ENCODE data around the gene PRSS8.
"Not testable (repeated sequence)": the region's sequence is repeated elsewhere in the genome, so short reads cannot be mapped to it uniquely, and the experiment has no call there.

The PRSS8 gene

DNA sequence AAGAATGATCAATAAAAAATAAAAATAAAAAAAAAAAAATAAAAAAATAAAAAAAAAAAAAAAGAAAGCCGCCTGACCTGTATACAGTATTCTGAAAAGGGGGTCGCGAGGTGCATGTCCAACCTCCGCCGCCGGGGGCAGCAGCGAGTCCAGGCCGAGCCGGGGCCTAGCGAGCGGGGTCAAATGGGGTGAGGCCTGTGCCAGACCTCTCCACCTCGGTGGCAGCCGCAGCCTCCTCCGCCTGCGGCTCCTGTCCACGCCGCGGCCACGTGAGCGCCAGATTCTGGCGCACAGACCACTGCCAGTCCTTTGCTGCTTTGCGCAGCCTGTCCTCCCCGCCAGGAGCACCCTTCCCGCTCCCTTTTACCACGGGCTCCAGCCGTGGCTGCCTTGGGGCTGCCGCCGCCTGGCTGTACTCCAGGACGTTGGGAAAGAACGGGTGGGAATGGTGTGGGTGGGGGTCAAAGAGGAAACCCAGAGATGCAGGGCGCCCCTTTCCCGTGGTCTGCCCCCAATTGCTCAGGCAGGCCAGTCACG lies 29.8 kb downstream of the PRSS8 start:
- DNase-seq: peak; percentile 56

DNA sequence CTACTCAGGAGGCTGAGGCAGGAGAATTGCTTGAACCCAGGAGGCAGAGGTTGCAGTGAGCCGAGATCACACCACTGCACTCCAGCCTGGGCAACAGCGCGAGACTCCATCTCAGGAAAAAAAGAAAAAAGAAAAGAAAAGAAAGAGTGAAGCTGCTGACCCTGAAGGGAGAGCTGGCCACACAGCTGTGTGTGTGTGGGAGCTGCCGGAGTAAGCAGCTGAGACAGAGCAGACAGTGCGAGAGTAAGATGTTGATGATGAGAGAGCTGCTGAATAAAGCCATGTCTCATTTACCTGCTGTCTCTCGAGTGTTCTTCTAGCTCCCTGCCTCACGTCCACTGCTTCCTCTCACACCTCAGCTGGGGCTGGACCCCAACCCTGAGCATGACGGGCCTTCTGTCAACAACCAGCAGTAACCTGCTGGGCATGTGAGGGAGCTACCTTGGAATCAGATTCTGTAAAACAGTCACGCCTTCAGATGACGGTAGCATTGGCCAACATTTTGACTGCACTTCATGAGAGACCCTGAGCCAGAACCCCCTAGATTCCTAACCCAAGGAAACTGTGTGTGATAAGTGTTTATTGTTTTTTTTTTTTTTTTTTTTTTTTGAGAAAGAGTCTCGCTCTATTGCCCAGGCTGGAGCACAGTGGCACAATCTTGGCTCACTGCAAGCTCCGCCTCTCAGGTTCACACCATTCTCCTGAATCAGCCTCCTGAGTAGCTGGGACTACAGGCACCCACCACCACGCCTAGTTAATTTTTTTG lies 34.5 kb downstream of the PRSS8 start:
- DNase-seq: not testable (repeated sequence)

DNA sequence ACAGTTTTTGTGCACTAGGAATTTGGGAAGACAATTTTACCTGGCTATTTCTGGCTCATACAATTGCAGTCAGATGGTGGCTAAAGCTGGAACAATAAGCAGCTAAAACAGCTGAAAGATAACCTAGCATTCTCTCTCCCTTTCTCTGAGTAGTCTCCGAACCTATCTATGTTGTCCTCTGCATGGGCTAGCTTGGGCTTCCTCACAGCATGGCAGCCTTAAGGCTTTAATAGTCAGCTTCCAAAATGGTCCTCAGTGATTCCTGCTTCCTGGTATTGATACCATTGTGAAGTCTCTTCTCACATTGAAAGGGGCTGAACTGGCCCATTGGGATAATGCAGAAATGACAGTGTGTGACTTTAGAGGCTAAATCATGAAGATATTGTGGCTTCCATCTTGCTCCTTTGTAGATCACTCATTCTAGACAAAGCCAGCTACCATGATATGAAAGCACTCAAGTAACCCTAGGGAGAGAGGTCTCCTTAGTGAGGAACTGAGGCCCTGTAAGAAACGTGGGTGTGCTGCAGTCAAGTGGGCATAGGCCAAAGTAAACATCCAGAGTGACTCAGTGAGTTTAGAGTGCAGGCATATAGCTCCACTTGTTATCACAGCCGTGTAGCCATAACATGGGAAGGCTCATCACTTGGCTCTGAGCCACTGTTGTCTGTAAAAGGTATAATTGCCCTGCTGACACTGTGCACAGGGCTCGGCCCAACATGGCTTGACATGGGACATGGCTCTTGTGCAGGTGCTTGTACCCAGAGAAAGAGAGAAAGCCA lies 35.5 kb downstream of the PRSS8 start:
- no peak for DNase-seq

DNA sequence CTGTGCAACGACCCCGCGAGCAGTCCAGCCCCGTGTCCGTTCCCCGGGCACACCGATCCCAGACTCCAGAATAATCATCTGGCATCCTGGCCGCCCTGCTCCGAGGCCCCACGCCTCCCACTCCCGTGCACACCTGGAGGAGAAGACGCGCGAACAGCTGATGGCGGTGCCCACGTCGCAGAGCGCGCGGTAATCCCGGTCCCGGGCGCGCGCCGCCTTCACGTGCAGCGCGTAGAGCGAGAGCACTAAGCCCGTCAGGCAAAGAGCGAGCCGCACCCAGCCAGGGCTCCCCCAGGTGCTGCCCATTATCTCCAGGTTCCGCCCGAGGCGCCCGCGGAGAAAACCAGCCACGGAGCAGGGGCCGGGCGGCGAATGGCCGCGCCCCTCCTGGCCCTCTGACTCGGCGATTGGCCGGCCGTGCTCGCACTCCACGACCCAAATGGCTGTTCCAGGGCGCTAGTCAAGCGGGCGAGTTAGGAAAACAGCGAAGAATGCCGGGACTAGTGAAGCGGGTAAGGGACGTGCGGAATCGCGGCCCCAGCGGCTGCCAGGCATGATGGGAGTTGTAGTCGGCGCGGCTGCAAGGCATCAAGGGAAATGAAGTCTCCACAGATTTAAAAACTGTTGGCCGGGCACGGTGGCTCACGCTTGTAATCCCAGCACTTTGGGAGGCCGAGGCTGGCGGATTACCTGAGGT lies 41.0 kb downstream of the PRSS8 start, which contains the start of gene VKORC1:
VKORC1 (minus strand) TSS at position 374 of the 697 bp plus-strand sequence; CDS start at position 306, 68 bp downstream.
- DNase-seq: peak; percentile 87

DNA sequence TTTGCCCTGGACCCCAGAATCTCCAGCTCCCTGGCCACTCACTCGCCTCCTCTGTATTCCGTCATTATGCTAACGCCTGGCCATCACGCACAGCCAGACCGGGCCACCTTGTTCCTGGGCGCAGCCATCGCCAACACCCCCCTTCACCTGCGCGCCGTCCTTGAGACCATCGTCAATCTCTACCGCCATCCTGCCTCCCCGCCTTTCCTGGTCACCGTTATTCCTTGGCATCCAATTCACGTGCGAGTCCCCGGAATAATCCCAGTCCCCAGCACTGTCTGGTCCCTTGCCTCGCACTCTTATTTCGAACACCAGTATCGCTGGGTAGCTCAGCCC lies 41.5 kb downstream of the PRSS8 start:
- DNase-seq: no peak

DNA sequence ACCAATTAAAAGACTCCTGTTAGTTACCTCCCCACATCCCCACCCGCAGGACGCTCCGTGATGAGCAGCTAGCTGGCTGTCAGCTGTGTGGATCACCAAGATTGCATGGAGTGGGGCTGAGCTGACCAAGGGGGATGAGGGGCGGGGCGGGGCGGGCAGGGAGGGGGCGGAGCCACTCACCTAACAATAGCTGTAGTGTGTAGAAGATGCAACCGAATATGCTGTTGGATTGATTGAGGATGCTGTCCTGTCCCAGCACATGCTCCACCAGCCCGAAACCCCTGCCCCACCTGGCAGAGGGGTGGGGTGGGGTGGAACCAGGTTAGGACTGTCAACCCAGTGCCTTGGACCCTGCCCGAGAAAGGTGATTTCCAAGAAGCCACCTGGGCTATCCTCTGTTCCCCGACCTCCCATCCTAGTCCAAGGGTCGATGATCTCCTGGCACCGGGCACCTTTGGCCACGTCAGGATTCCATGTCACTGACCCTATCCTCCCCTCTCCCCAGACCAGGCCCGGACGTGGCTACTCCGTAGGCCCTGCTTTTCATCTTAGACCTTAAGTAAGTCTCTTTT lies 42.3 kb downstream of the PRSS8 start:
- no peak for DNase-seq

DNA sequence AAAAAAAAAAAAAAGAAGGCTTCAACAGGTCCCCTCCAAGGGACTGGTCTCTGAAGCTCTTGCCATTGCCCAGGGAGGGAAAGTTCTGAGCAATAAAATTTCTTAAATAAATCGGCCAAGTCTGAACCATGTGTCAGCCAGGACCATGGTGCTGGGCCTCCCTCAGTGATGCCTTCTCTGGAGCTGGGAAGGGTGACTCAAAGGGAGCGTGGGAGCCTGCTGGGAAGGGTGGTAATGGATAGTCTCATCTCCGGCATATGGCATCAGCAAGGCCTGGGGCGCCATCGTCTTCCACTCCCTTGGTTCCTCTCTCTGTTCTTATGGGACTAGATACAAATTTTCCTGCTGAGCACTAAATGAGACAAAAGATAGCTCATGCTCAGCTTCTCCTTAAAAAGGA lies 43.2 kb downstream of the PRSS8 start:
- DNase-seq: no peak

DNA sequence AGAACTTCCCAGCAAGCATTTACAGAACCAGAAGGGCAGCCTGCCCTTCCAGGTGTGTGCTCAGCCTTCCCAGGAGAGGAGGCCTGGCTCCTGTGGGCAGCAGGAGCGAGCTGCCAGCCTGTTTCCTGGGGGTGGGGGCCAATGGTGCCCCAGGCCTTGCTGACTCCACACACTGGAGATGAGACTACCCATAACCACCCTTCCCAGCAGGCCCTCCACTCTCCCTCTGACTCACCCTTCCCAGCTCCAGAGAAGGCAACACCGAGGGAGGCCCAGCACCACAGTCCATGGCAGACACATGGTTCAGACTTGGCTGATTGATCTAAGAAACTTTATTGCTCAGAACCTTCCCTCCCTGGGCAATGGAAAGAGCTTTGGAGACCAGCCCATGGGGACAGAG lies 45.0 kb downstream of the PRSS8 start:
- DNase-seq: no peak

DNA sequence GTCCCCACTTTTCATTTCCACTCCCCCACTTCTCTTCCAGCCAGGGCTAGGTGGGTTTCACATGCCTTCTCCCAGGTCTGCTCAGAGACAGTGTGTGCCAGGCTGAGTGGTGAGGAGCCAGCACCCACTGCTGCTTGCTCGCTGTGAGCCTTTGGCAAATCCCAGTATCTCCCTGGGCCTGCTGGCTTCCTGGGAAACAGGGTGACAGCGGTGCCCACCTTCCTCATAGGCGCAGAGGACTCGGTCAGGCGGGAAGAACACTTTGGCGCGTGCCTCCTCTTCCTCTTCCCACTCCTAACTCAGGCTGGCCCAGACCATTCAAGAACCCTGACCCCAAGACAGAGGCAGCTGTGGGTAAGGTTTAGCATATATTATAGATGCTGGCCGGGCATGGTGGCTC lies 46.3 kb downstream of the PRSS8 start:
- no peak for DNase-seq

DNA sequence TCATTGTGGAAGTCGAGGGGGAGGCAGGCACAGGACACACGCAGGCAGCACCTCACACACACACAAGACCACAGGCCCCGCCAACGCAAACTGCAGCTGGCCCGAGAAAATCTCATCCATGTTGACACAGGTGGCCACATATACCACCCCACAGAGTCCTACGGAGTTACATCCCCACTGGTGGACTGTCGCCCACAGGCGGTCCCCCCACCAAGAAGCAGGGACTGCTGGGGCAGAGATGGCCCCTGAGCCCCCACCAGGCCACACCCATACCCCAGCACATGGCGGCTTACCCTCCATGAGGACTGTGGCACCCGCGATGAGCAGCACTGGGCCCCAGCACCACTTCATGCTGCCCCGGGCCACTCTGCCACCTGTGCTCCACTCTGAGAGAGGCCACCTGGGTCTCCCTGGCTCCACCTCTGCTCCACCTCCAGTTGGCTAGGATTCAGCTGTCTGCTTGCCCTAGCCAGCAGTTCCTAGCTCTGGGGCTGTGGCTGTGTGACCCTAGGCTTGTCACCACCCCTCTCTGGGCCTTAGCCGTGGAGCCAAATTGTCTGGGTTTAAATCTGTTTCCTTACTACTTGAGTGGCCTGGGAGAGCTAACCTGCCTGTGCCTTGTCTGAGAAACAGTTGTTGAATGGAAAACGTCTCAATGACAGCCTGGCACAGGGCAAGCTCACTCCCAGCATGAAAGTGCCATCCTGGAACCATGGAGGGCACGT lies 46.9 kb downstream of the PRSS8 start, which contains the start of gene PRSS53:
PRSS53 (minus strand) TSS at position 485 of the 725 bp plus-strand sequence; CDS start at position 351, 134 bp downstream.
- DNase-seq: no peak

DNA sequence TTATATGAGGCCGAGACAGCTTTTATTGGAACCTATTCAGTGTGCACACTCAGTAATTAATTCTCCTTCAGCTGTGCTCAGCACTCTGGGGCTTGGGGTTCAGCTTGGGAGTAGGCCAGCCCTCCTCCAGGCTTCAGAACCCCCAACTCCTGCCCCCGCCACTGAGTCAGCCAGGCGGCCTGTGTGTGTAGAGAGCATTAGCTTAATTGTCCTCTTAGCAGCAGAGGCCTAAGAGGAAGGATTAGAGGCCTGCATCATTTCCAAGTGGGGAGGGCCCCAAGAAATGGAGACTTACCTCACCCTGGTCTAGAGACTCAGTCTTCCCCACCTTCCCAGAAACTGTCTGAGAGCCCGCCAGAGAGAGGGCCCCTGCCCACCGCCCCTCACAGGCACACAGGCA lies 47.6 kb downstream of the PRSS8 start:
- no peak for DNase-seq

DNA sequence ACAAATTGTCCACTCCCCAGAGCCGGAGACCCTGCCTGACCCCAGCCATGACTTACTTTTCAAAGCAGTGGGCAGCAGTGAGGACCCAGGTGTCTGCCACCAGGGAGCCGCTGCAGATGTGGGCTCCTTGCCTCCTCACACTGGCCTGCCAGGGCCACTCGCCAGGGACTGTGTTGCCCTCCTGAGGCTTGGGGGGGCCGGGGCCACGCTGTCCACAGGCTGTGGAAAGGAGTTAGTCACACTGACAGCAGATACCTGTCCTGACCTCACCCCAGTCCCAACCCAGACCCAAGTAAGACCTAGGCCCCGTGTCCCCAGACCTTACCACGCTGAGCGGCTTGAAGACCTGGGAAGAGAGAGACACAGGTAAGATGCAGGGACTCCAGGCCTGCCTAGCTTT lies 48.0 kb downstream of the PRSS8 start:
- DNase-seq: no peak

DNA sequence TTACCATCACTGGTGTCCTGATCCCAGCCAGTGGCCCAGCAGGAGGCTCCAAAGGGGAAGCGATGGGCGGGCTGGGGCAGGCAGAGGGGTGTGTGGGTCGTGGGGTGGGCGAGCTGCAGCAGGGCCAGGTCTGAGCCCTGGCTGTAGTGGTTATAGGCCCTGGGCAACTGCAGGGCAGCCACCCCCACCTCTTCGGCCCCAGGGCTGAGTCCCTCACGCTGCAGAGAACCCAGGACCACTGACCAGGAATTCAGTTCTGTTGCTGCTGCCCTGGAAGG lies 49.0 kb downstream of the PRSS8 start:
- no peak for DNase-seq

DNA sequence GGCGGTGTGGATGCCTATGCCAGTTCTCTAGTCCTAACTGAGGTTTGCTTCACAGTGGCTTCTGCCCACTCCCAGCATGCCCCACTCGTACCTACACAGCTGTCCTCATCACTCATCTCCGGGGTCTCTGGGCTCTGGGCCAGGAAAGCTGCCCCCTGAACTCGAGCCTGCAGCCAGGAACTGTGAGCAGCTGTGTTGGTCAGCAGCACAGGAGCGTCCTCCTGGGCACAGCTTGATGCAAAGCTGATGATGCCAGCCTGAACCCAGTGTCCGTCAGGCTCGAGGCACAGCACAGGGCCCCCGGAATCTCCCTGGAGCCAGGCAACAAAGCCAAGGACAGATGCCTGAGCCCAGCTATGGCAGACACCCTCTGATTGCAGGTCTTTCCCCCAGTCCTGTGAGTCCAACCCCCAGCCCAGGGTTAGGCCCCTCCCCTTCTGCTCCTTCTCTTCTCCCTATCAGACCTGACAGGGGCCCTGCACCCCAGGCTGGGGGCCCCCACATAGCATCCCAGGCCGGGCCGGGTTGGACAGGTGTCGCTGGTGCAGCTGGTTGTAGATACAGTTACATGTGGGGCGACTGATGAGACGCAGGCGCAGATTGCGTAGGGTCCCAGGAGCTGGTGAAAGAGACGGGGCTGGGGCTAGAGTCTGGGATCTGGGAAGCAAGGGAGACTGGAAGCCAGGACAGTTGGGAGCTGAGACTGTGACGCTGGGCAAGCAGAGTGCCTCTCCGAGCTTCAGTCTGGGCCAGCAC lies 49.5 kb downstream of the PRSS8 start:
- DNase-seq: no peak

DNA sequence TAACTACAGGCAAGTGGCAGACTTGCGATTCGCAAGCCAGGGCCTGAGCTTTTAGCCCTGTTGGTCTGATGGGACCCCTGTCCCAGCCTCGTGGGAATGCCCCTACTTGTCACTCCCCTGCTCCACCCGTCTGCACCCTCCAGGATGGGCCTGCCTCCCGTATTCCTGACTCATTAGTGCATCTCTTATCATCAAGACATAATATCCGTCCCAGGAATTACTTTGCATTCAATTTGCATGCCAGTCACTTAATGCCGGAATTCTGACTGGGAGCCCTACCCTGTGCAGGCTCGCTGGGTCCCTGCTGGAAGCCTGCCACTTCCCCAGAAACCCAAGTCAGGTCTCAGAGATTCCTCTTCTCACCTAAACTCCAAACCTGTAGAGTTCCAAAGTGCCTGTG lies 50.1 kb downstream of the PRSS8 start:
- DNase-seq: no peak

DNA sequence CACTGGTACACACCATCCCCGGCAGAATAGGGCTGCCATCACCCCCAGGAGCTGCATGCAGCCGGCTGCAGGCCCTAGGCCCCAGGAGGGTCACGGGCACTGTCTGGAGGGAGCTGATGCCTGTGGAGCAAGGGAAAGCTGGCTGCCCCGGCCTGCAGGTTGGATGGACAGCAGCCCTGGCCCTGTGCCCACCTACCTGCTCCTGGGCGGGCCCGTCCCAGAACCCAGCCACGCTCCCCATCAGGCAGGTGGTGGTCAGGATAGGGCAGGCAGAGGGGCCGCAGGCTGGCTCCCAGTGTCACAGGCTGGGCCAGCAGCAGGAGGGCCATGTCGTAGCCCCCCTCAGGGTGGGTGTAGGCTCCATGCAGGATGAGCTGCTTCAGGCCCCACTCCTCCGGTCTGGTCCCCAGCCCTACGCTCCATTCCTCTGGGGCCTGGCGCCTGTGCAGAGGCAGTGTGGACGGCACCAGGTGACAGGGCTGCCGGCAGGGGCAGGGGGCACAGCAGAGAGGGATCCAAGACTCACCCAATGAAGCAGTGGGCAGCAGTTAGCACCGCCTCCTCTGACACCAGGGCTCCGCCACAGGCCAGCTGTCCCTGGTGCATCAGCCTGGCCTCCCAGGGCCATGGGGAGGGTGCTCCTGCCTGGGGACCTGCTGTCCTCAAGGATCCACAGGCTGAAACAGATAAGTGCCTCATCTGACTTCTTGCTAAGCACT lies 50.8 kb downstream of the PRSS8 start:
- DNase-seq: no peak

DNA sequence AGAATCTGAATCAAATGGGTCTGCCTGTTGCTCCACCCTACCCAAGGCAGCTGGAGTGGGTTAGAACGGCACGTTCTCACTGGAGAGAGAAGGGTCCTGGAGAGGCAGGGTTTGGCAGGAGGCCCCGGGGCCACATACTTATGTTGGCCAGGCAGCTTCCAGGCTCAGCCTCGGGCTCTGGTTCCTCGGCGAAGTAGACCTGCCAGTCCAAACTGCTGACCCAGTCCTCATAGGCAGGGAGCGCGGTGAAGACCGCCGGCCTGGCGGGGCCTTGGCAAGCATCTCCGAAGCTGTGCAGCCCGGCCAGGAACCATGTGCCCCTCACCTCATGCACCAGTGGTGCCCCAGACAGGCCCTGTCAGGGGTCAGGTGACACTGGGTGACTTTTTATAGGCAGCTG lies 51.5 kb downstream of the PRSS8 start:
- no peak for DNase-seq

DNA sequence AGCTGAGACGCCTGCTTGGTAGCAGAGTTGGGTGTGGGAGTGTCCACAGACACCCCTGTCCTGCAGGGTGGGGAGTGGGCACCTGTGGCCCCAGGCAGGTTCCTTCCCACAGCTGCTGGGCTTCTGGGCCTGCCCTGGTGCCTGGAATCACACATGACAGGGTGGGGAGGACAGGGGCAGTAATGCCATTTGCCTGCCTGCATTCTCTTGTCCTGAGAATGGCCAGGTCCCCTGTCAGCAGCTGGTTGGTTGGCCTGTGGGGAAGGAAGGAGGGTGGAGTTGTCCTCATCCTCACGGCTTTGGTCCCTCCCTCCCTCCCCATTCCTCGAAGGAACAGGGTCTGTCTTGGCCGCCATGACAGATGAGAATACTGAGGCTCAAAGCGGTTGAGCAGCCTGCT lies 52.0 kb downstream of the PRSS8 start:
- DNase-seq: no peak

DNA sequence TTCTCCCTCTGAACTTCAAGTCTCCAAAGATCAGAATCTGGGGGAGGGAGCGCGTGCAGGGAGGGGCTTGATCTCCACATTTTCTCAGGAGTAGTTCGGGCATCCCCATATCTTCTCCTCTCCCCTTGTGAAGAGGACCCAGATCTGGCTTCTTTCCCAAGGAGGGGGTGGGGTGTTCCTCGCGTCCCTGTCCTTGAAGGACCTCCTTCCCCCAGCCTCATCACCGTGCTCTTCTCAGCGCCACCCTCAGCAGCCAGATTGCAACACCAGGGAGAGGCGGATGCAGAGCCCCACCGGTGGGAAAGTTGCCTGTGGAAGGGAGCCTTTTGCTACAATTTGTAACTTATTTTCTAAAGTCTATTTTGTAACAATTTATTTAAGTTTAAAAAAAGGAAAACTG lies 52.4 kb downstream of the PRSS8 start:
- no peak for DNase-seq

DNA sequence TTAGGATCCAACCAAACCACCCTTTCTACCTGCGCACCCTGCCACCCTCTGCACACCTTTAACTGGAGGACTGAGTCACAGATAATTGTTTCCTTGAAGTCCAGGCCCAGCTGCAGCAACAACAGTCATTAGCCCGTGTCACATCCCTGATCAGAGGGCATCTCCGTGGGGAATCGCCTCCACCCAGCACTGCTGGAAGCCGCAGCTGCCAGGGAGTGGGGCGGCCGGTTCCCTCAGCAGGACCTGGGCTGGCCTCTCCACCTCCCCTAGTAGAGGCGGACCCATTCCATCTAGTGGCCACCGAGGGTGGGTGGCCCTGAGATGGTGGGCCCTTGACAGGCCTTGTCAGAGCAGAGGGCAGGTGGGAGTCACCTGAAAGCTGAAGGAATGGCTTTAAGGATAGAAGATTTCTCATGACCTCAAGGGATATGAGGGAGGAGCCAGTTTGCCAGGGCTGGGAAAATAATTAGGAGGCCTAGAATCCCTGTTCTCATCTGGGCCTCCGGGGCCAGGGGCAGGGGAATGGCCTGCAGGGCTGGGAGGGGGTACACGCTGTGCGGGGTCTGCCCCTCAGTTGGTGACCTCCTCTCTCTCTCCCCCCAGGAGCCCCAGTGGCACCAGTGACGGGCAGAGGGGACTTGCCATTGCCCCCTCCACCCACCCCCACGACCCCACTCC lies 53.0 kb downstream of the PRSS8 start:
- no peak for DNase-seq
